Tibial artery (tissue), 4 donors: Measurements from ENCODE around the gene C9orf72.

Experiments used
- DNase-seq, 2 donors: peaks; one replicate each; pipeline ENCODE4 v3.0.0-alpha.2; 2019
- H3K27ac ChIP-seq, 2 donors: fragments of 200-600 bp; sonication (generic) in 1 of 2; 1 replicate in 1 of 2; 2 replicates in 1 of 2; pipeline ENCODE4 v1.5.1; 2018 to 2019; ENCODE audit warnings: mild to moderate bottlenecking in 1 of 2
- H3K27me3 ChIP-seq, 2 donors: fragments of 200-600 bp; sonication (generic) in 1 of 2; one replicate each; pipeline versions ENCODE4 v1.5.1 to v1.6.0; 2016 to 2019
- H3K36me3 ChIP-seq, 3 donors: fragments of 200-600 bp; sonication (generic) in 2 of 3; one replicate each; pipeline ENCODE4 v1.5.1; 2016 to 2019; ENCODE audit warnings: mild to moderate bottlenecking in 2 of 3
- H3K4me1 ChIP-seq, 4 donors: fragments of 200-600 bp; sonication (generic) in 2 of 4; 1 replicate in 3 of 4; 2 replicates in 1 of 4; pipeline ENCODE4 v1.5.1; 2016 to 2019
- H3K4me3 ChIP-seq, 2 donors: fragments of 200-600 bp; sonication (generic) in 1 of 2; 1 replicate in 1 of 2; 2 replicates in 1 of 2; pipeline ENCODE4 v1.5.1; 2018 to 2019; ENCODE audit warnings: mild to moderate bottlenecking in 2 of 2
- H3K9me3 ChIP-seq, 3 donors: fragments of 200-600 bp; sonication (generic) in 1 of 3; one replicate each; pipeline ENCODE4 v1.5.1; 2016 to 2019
- CTCF ChIP-seq, 2 experiments: fragments of 200-600 bp in 1 of 2; fragments of 450-650 bp in 1 of 2; IDR thresholded peaks; one replicate each; pipeline ENCODE4 v1.5.1; 2017 to 2019; ENCODE audit warnings: antibody characterized with exemption in 2 of 2, mild to moderate bottlenecking in 1 of 2, moderate library complexity in 1 of 2
- intact Hi-C: fragments of 100-400 bp; cut with DNase I; formaldehyde crosslinking; loops from one replicate; pipeline ENCODE4 v1.15.0; 2023; ENCODE audit warnings: low total_unique reads

C9orf72 gene

GRCh38 chr9:27566118-27566517, 7.2 kb downstream of the C9orf72 start:
- H3K4me3 ChIP-seq, result no peak overlapping the region
- no peak for DNase-seq
- H3K9me3 ChIP-seq, result no peaks in the 10 kb centered on the region
- H3K36me3 ChIP-seq, result peaks cover 5 to 33% (median 25%) of the 10 kb centered on the region in 3 donors
- no peak overlapping the region for H3K27ac ChIP-seq
- TF ChIP-seq CTCF (IDR thresholded peaks at IDR 0.05), result no peak
- peaks cover 0 to 8% (median 0%) of the 10 kb centered on the region in 4 donors for H3K4me1 ChIP-seq
- H3K27me3 ChIP-seq, result no peaks in the 10 kb centered on the region
- intact Hi-C loops, result no loop called here

- intact Hi-C loops, result no loop called here
- Histone ChIP-seq H3K27me3 (no peaks in the 10 kb centered on the region), H3K36me3 (peaks cover 9 to 36% (median 30%) of the 10 kb centered on the region in 3 donors), H3K4me1 (peaks cover 0 to 6% (median 0%) of the 10 kb centered on the region in 4 donors), H3K4me3 (no peak overlapping the region), H3K9me3 (no peaks in the 10 kb centered on the region), H3K27ac (no peak overlapping the region)
- no peak for TF ChIP-seq CTCF (IDR thresholded peaks at IDR 0.05)
- no peak for DNase-seq
Observed at GRCh38 chr9:27565696-27566095, 7.6 kb downstream of the C9orf72 start.

GRCh38 chr9:27564670-27565069, 8.6 kb downstream of the C9orf72 start:
- no peak for TF ChIP-seq CTCF (IDR thresholded peaks at IDR 0.05)
- DNase-seq, result no peak
- intact Hi-C loops, result no loop called here
- H3K27me3 ChIP-seq, result no peaks in the 10 kb centered on the region
- H3K9me3 ChIP-seq, result no peaks in the 10 kb centered on the region
- no peak overlapping the region for H3K4me3 ChIP-seq
- H3K27ac ChIP-seq, result no peak overlapping the region
- H3K36me3 ChIP-seq, result peaks cover 9 to 46% (median 34%) of the 10 kb centered on the region in 3 donors
- H3K4me1 ChIP-seq, result peaks cover 0 to 6% (median 0%) of the 10 kb centered on the region in 4 donors

GRCh38 chr9:27563738-27564430, 9.4 kb downstream of the C9orf72 start:
- TF ChIP-seq CTCF (IDR thresholded peaks at IDR 0.05), result no peak
- H3K36me3 ChIP-seq, result peaks cover 9 to 46% (median 37%) of the 10 kb centered on the region in 3 donors
- no peak overlapping the region for H3K4me3 ChIP-seq
- H3K9me3 ChIP-seq, result no peaks in the 10 kb centered on the region
- H3K4me1 ChIP-seq, result peaks cover 0 to 6% (median 0%) of the 10 kb centered on the region in 4 donors
- no peak overlapping the region for H3K27ac ChIP-seq
- H3K27me3 ChIP-seq, result no peaks in the 10 kb centered on the region
- DNase-seq, result no peak
- intact Hi-C loops, result no loop called here

- H3K36me3 ChIP-seq, result peaks cover 16 to 57% (median 55%) of the 10 kb centered on the region in 3 donors
- no peak overlapping the region for H3K4me3 ChIP-seq
- H3K9me3 ChIP-seq, result no peaks in the 10 kb centered on the region
- TF ChIP-seq CTCF (IDR thresholded peaks at IDR 0.05), result no peak
- intact Hi-C loops, result no loop called here
- H3K27ac ChIP-seq, result no peak overlapping the region
- no peaks in the 10 kb centered on the region for H3K27me3 ChIP-seq
- DNase-seq, result no peak
- H3K4me1 ChIP-seq, result peaks cover 0 to 6% (median 0%) of the 10 kb centered on the region in 4 donors
Observed at GRCh38 chr9:27561685-27562084, 11.6 kb downstream of the C9orf72 start.
